HEK293 (cell line): ENCODE results near the gene LRRN4CL.

Experiments used
- EGR2 ChIP-seq: fragments of 450-650 bp; formaldehyde crosslinking; IDR thresholded peaks from 2 replicates; pipeline ENCODE4 v1.5.1; 2016; ENCODE audit warnings: low read depth, missing biosample characterization, missing genetic modification characterization
- IKZF3 ChIP-seq: fragments of 450-650 bp; IDR thresholded peaks from 2 replicates; pipeline ENCODE4 v1.5.0; 2018; ENCODE audit warnings: missing biosample characterization, mild to moderate bottlenecking, missing genetic modification characterization, moderate library complexity
- KLF7 ChIP-seq: fragments of 450-650 bp; formaldehyde crosslinking; IDR thresholded peaks from 2 replicates; pipeline ENCODE4 v1.5.1; 2016; ENCODE audit warnings: missing biosample characterization, missing genetic modification characterization, borderline replicate concordance
- KLF8 ChIP-seq: fragments of 450-650 bp; formaldehyde crosslinking; IDR thresholded peaks from 2 replicates; pipeline ENCODE4 v1.5.1; 2016; ENCODE audit warnings: missing biosample characterization, missing genetic modification characterization
- KLF9 ChIP-seq: fragments of 450-650 bp; formaldehyde crosslinking; IDR thresholded peaks from 2 replicates; pipeline ENCODE4 v1.5.1; 2016; ENCODE audit warnings: missing biosample characterization, missing genetic modification characterization, low read depth
- PATZ1 ChIP-seq: fragments of 450-650 bp; formaldehyde crosslinking; IDR thresholded peaks from 2 replicates; pipeline ENCODE4 v1.5.1; 2016; ENCODE audit warnings: missing biosample characterization, missing genetic modification characterization
- SP2 ChIP-seq: fragments of 450-650 bp; formaldehyde crosslinking; IDR thresholded peaks from 2 replicates; pipeline ENCODE4 v1.5.1; 2016; ENCODE audit warnings: missing biosample characterization, missing genetic modification characterization
- YY1 ChIP-seq: fragments of 450-650 bp; formaldehyde crosslinking; IDR thresholded peaks from 2 replicates; pipeline ENCODE4 v1.5.1; 2018; ENCODE audit warnings: missing biosample characterization, missing genetic modification characterization
- YY2 ChIP-seq: fragments of 450-650 bp; formaldehyde crosslinking; IDR thresholded peaks from 2 replicates; pipeline ENCODE4 v1.5.1; 2016; ENCODE audit warnings: missing biosample characterization, missing genetic modification characterization
- ZBTB10 ChIP-seq: fragments of 450-650 bp; formaldehyde crosslinking; IDR thresholded peaks from 2 replicates; pipeline ENCODE4 v1.5.1; 2016; ENCODE audit warnings: missing biosample characterization, missing genetic modification characterization
- ZBTB11 ChIP-seq: fragments of 450-650 bp; formaldehyde crosslinking; conservative IDR thresholded peaks from 2 replicates; pipeline ENCODE4 v1.5.1; 2016; ENCODE audit warnings: low read depth, missing biosample characterization, missing genetic modification characterization
- ZBTB8A ChIP-seq: fragments of 450-650 bp; formaldehyde crosslinking; IDR thresholded peaks from 2 replicates; pipeline ENCODE4 v1.5.1; 2016; ENCODE audit warnings: missing biosample characterization, missing genetic modification characterization
- ZFHX2 ChIP-seq: fragments of 450-650 bp; formaldehyde crosslinking; conservative IDR thresholded peaks from 2 replicates; pipeline ENCODE4 v1.5.1; 2016; ENCODE audit warnings: missing biosample characterization, missing genetic modification characterization
- ZNF121 ChIP-seq: fragments of 450-650 bp; formaldehyde crosslinking; IDR thresholded peaks from 2 replicates; pipeline ENCODE4 v1.5.1; 2016; ENCODE audit warnings: missing biosample characterization, missing genetic modification characterization
- ZNF169 ChIP-seq: fragments of 450-650 bp; formaldehyde crosslinking; IDR thresholded peaks from 2 replicates; pipeline ENCODE4 v1.5.1; 2016; ENCODE audit warnings: missing biosample characterization, missing genetic modification characterization
- ZNF324 ChIP-seq: fragments of 450-650 bp; formaldehyde crosslinking; IDR thresholded peaks from 2 replicates; pipeline ENCODE4 v1.5.1; 2016; ENCODE audit warnings: missing biosample characterization, missing genetic modification characterization
- ZNF341 ChIP-seq: fragments of 450-650 bp; formaldehyde crosslinking; IDR thresholded peaks from 2 replicates; pipeline ENCODE4; 2016; ENCODE audit warnings: low read depth, missing biosample characterization, missing genetic modification characterization
- ZNF501 ChIP-seq: fragments of 450-650 bp; formaldehyde crosslinking; IDR thresholded peaks from 2 replicates; pipeline ENCODE4 v1.5.1; 2016; ENCODE audit warnings: missing biosample characterization, missing genetic modification characterization
- ZNF548 ChIP-seq: fragments of 450-650 bp; formaldehyde crosslinking; IDR thresholded peaks from 2 replicates; pipeline ENCODE4 v1.5.1; 2016; ENCODE audit warnings: missing biosample characterization, missing genetic modification characterization
- ZNF561 ChIP-seq: fragments of 450-650 bp; IDR thresholded peaks from 2 replicates; pipeline ENCODE4 v1.5.1; 2018; ENCODE audit warnings: missing biosample characterization, missing genetic modification characterization, borderline replicate concordance
- ZNF571 ChIP-seq: fragments of 450-650 bp; formaldehyde crosslinking; IDR thresholded peaks from 2 replicates; pipeline ENCODE4 v1.5.0; 2017; ENCODE audit warnings: missing biosample characterization, missing genetic modification characterization
- ZNF610 ChIP-seq: fragments of 450-650 bp; formaldehyde crosslinking; IDR thresholded peaks from 2 replicates; pipeline ENCODE4 v1.5.1; 2016; ENCODE audit warnings: missing biosample characterization, missing genetic modification characterization, borderline replicate concordance
- ZNF629 ChIP-seq: fragments of 450-650 bp; formaldehyde crosslinking; IDR thresholded peaks from 2 replicates; pipeline ENCODE4 v1.5.1; 2017; ENCODE audit warnings: missing biosample characterization, missing genetic modification characterization
- ZNF645 ChIP-seq: fragments of 450-650 bp; formaldehyde crosslinking; IDR thresholded peaks from 2 replicates; pipeline ENCODE4; 2016; ENCODE audit warnings: missing biosample characterization, missing genetic modification characterization
- ZNF692 ChIP-seq: fragments of 450-650 bp; formaldehyde crosslinking; IDR thresholded peaks from 2 replicates; pipeline ENCODE4 v1.5.1; 2016; ENCODE audit warnings: missing biosample characterization, missing genetic modification characterization
- ZNF768 ChIP-seq: fragments of 450-650 bp; formaldehyde crosslinking; IDR thresholded peaks from 2 replicates; pipeline ENCODE4 v1.5.1; 2018; ENCODE audit warnings: missing biosample characterization, mild to moderate bottlenecking, missing genetic modification characterization
- ZNF777 ChIP-seq: fragments of 450-650 bp; formaldehyde crosslinking; IDR thresholded peaks from 2 replicates; pipeline ENCODE4 v1.5.1; 2017; ENCODE audit warnings: missing biosample characterization, missing genetic modification characterization, borderline replicate concordance
- ZNF843 ChIP-seq: fragments of 450-650 bp; formaldehyde crosslinking; IDR thresholded peaks from 2 replicates; pipeline ENCODE4 v1.5.1; 2016; ENCODE audit warnings: missing biosample characterization, missing genetic modification characterization
- ZSCAN16 ChIP-seq: fragments of 450-650 bp; formaldehyde crosslinking; IDR thresholded peaks from 2 replicates; pipeline ENCODE4 v1.5.1; 2016; ENCODE audit warnings: missing biosample characterization, missing genetic modification characterization

LRRN4CL gene

GRCh38 chr11:62645946-62646824 is 43.1 kb downstream of the LRRN4CL start, which contains the start of gene GANAB (continued):
- TF ChIP-seq ZBTB11 (tag by site-specific recombination) = peak; percentile 30; the same call in 1 of the 2 replicates
- TF ChIP-seq ZNF645 = 0 out of 2 replicates have a peak, but pooled peaks have one; percentile 52
- peak; percentile 95 for TF ChIP-seq SP2
- no peak for TF ChIP-seq ZNF121 (tag by site-specific recombination)
- TF ChIP-seq KLF7 (tag by site-specific recombination) = 0 out of 2 replicates have a peak, but pooled peaks have one; percentile 27
- TF ChIP-seq ZNF548 (tag by site-specific recombination) = no peak
- no peak for TF ChIP-seq ZNF571 (tag by site-specific recombination)
- peak; percentile 65 for TF ChIP-seq ZNF501 (tag by site-specific recombination)
- TF ChIP-seq PATZ1 = peak; percentile 70
- TF ChIP-seq ZNF341 = no peak
- TF ChIP-seq ZNF610 (tag by site-specific recombination) = peak; percentile 66; the same call in 1 of the 2 replicates
- TF ChIP-seq YY1 (tag by site-specific recombination) = peak; percentile 85
- TF ChIP-seq ZBTB10 (tag by site-specific recombination) = peak; percentile 84
- TF ChIP-seq ZNF777 (tag by site-specific recombination) = 0 out of 2 replicates have a peak, but pooled peaks have one; percentile 32
- TF ChIP-seq KLF9 (tag by site-specific recombination) = peak; percentile 21; the same call in 1 of the 2 replicates
- TF ChIP-seq ZNF768 (tag by site-specific recombination) = no peak
- no peak for TF ChIP-seq ZNF561 (tag by site-specific recombination)
- 0 out of 2 replicates have a peak, but pooled peaks have one; percentile 36 for TF ChIP-seq ZNF843 (tag by site-specific recombination)
- TF ChIP-seq ZBTB8A (tag by site-specific recombination) = peak; percentile 35; the same call in 1 of the 2 replicates
- no peak for TF ChIP-seq IKZF3
- TF ChIP-seq ZNF324 (tag by site-specific recombination) = 0 out of 2 replicates have a peak, but pooled peaks have one; percentile 57
- peak; percentile 75 for TF ChIP-seq YY2 (tag by site-specific recombination)
- 0 out of 2 replicates have a peak, but pooled peaks have one; percentile 38 for TF ChIP-seq KLF8 (tag by site-specific recombination)
- TF ChIP-seq ZNF169 = no peak
- peak; percentile 48; the same call in 1 of the 2 replicates for TF ChIP-seq ZNF692
- peak; percentile 98 for TF ChIP-seq ZFHX2 (tag by site-specific recombination)
- no peak for TF ChIP-seq ZSCAN16 (tag by site-specific recombination)
- TF ChIP-seq EGR2 (tag by site-specific recombination) = peak; percentile 94
- TF ChIP-seq ZNF629 (tag by site-specific recombination) = peak; percentile 31; the same call in 1 of the 2 replicates
